Esophagus muscularis mucosa (tissue), 4 donors: Measurements from ENCODE around the gene RNF133.

ENCODE experiments used
- CTCF ChIP-seq, 3 experiments: fragments of 200-600 bp in 2 of 3; fragments of 450-650 bp in 1 of 3; sonication (generic) in 2 of 3; IDR thresholded peaks; one replicate each; pipeline ENCODE4 v1.5.1; 2017 to 2019; ENCODE audit warnings: antibody characterized with exemption in 3 of 3, mild to moderate bottlenecking in 2 of 3, moderate library complexity in 1 of 3
- EP300 ChIP-seq: sonication (generic); formaldehyde crosslinking; IDR thresholded peaks from one replicate; pipeline ENCODE4 v1.6.1; 2017; ENCODE audit warnings: antibody characterized with exemption
- POLR2A ChIP-seq: fragments of 450-650 bp; IDR thresholded peaks from one replicate; pipeline ENCODE4 v1.6.1; 2017; ENCODE audit warnings: antibody characterized with exemption, moderate library complexity, mild to moderate bottlenecking, low read depth
- POLR2AphosphoS5 ChIP-seq, 2 donors: sonication (generic); formaldehyde crosslinking; IDR thresholded peaks; one replicate each; pipeline ENCODE4 v1.6.1; 2017; ENCODE audit warnings: antibody characterized with exemption in 2 of 2

GRCh38 chr7:122672536-122672935, 26.4 kb downstream of the RNF133 start:
- TF ChIP-seq EP300, result no peak
- TF ChIP-seq CTCF (IDR thresholded peaks at IDR 0.05), result no peak
- no peak for TF ChIP-seq POLR2AphosphoS5 (IDR thresholded peaks at IDR 0.05)
- no peak for TF ChIP-seq POLR2A
